BJ (cell line): ENCODE data around the gene FAM234B. TPM values are rescaled to one million over a fixed set of nuclear protein-coding genes. Genes with fewer than 3 reads are reported as not detected.

Experiments
- CTCF ChIA-PET: fragments of 350-600 bp; formaldehyde crosslinking; extraction: SDS; loops from one replicate; lab custom pipeline; 2021; ENCODE audit warnings: antibody characterized with exemption, inconsistent platforms; lab: Yijun Ruan, JAX
- POLR2A ChIA-PET: fragments of 300-600 bp; sonication (Branson Sonifier 250); formaldehyde crosslinking; extraction: SDS; loops from one replicate; lab custom pipeline; 2021; ENCODE audit warnings: antibody characterized with exemption; lab: Charles Lee
- DNase-seq: peaks from one replicate; pipeline ENCODE4 v3.0.0-alpha.2; 2011; ENCODE audit warnings: low read depth
- H3K27me3 ChIP-seq: 2 replicates; pipeline ENCODE4 v1.6.0; 2011; ENCODE audit warnings: low read length; ENCODE audit not compliant: control insufficient read depth, insufficient read depth
- H3K36me3 ChIP-seq: 2 replicates; pipeline ENCODE4 v1.5.1; 2011; ENCODE audit warnings: low read length; ENCODE audit not compliant: control insufficient read depth, insufficient read depth
- H3K4me3 ChIP-seq: 2 replicates; pipeline ENCODE4 v1.5.1; 2011; ENCODE audit warnings: low read depth, mild to moderate bottlenecking, control low read depth, low read length
- CTCF ChIP-seq: IDR thresholded peaks from 2 replicates; pipeline ENCODE4 v1.5.1; 2011; ENCODE audit warnings: low read depth, mild to moderate bottlenecking, control low read depth, inconsistent platforms, low read length, moderate library complexity; ENCODE audit not compliant: insufficient read depth
- polyA plus RNA-seq: library from polyadenylated mRNA; depleted of rRNA; stranded (reverse); fragments of >200 nt; gene quantifications from 2 replicates; pipeline ENCODE4 v1.2.3, GENCODE V29; 2011

The FAM234B gene
- polyA plus RNA-seq, 1 experiment: 2.4 TPM

- peak; percentile 74 for TF ChIP-seq CTCF
- CTCF ChIA-PET: interaction anchor here (0.6 to 2.6 kb wide), 32 partner anchors 8 to 255 kb away, joined by 3 to 22 read pairs (median 4); partner anchors contain the start of gene FAM234B
- no peak overlapping the region for H3K4me3 ChIP-seq
- POLR2A ChIA-PET: no interaction called here
- no peak for DNase-seq
- 0 out of 2 replicates have a peak, but pooled peaks cover 2% of the 10 kb centered on the region for H3K27me3 ChIP-seq
- H3K36me3 ChIP-seq: no peaks in the 10 kb centered on the region
These were observed 20.2 kb upstream of the FAM234B start for GRCh38 chr12:13023811-13024530.

- DNase-seq: no peak
- Histone ChIP-seq H3K36me3 (no peaks in the 10 kb centered on the region), H3K4me3 (no peak overlapping the region), H3K27me3 (0 out of 2 replicates have a peak, but pooled peaks cover 2% of the 10 kb centered on the region)
- CTCF ChIA-PET: interaction anchor here (0.6 to 2.6 kb wide), 30 partner anchors 9 to 254 kb away, joined by 3 to 22 read pairs (median 4); partner anchors contain the start of gene FAM234B
- POLR2A ChIA-PET: no interaction called here
- TF ChIP-seq CTCF: no peak
These were observed 19.7 kb upstream of the FAM234B start for GRCh38 chr12:13024531-13024916.

GRCh38 chr12:13026286-13026685 is 17.9 kb upstream of the FAM234B start:
- POLR2A ChIA-PET: no interaction called here
- Histone ChIP-seq H3K27me3 (no peaks in the 10 kb centered on the region), H3K4me3 (no peak overlapping the region), H3K36me3 (no peaks in the 10 kb centered on the region)
- CTCF ChIA-PET: interaction anchor here (0.7 to 1.4 kb wide), 4 partner anchors 12 to 208 kb away, joined by 3 to 6 read pairs (median 4); no protein-coding TSS in a partner anchor
- no peak for DNase-seq
- TF ChIP-seq CTCF: no peak

- ChIA-PET CTCF (interaction anchor here (1.3 to 1.4 kb wide), 2 partner anchors 185 to 208 kb away, joined by 3 to 6 read pairs; no protein-coding TSS in a partner anchor), POLR2A (no interaction called here)
- no peaks in the 10 kb centered on the region for H3K27me3 ChIP-seq
- H3K36me3 ChIP-seq: no peaks in the 10 kb centered on the region
- no peak for DNase-seq
- no peak overlapping the region for H3K4me3 ChIP-seq
- no peak for TF ChIP-seq CTCF
These were observed 17.1 kb upstream of the FAM234B start for GRCh38 chr12:13027032-13027431.

GRCh38 chr12:13027508-13027907 is 16.7 kb upstream of the FAM234B start:
- POLR2A ChIA-PET: no interaction called here
- CTCF ChIA-PET: interaction anchor here (1.3 kb wide), 1 partner anchor 185 kb away, joined by 3 read pairs; no protein-coding TSS in a partner anchor
- Histone ChIP-seq H3K36me3 (no peaks in the 10 kb centered on the region), H3K27me3 (no peaks in the 10 kb centered on the region), H3K4me3 (no peak overlapping the region)
- TF ChIP-seq CTCF: no peak
- DNase-seq: no peak
